Measurements from ENCODE around the gene PADI4. TPM values are rescaled to one million over a fixed set of nuclear protein-coding genes. Genes with fewer than 3 reads are reported as not detected.

The PADI4 gene
- total RNA-seq, 1 donor from 2014 or later = not detected

DNA sequence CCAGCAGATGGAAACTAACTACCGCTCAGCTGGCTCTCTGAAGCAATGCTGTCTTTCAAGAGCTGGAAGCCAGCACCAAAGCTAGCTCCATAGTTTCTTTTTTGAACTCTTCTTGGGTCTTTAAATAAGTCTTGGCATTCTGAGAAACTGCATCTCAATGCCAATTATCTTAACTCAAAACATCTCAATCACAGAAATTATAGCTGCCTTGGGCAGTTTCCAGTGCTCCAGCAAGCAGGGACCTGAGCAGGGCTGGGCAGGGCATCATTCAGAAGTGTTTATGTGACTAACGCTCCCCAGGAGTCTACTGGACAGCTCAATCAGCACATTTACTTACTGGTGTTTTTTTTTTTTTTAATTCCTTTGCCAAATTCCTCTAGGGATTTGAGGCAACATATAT, 18.3 kb upstream of the PADI4 start:
- TF ChIP-seq, protein P1, sequence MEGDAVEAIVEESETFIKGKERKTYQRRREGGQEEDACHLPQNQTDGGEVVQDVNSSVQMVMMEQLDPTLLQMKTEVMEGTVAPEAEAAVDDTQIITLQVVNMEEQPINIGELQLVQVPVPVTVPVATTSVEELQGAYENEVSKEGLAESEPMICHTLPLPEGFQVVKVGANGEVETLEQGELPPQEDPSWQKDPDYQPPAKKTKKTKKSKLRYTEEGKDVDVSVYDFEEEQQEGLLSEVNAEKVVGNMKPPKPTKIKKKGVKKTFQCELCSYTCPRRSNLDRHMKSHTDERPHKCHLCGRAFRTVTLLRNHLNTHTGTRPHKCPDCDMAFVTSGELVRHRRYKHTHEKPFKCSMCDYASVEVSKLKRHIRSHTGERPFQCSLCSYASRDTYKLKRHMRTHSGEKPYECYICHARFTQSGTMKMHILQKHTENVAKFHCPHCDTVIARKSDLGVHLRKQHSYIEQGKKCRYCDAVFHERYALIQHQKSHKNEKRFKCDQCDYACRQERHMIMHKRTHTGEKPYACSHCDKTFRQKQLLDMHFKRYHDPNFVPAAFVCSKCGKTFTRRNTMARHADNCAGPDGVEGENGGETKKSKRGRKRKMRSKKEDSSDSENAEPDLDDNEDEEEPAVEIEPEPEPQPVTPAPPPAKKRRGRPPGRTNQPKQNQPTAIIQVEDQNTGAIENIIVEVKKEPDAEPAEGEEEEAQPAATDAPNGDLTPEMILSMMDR (IDR thresholded peaks at IDR 0.05; ENCODE audit: insufficient read depth, low read length, poor library complexity, severe bottlenecking) = no peak
- Histone ChIP-seq H3K36me3 (ENCODE audit: control insufficient read depth, insufficient read depth, low read length) (no peaks in the 10 kb centered on the region), H3K27me3 (ENCODE audit: control insufficient read depth, insufficient read depth, low read length) (no peaks in the 10 kb centered on the region), H3K4me3 (ENCODE audit: low read depth, low read length) (no peak overlapping the region)
- no peak for DNase-seq (ENCODE audit: low read depth)

- TF ChIP-seq, protein P1 (IDR thresholded peaks at IDR 0.05; ENCODE audit: insufficient read depth, low read length, poor library complexity, severe bottlenecking) = no peak
- DNase-seq (ENCODE audit: low read depth) = no peak
- Histone ChIP-seq H3K27me3 (ENCODE audit: control insufficient read depth, insufficient read depth, low read length) (no peaks in the 10 kb centered on the region), H3K36me3 (ENCODE audit: control insufficient read depth, insufficient read depth, low read length) (no peaks in the 10 kb centered on the region), H3K4me3 (ENCODE audit: low read depth, low read length) (no peak overlapping the region)
Observed at GRCh38 chr1:17290553-17290952, 17.4 kb upstream of the PADI4 start.

GRCh38 chr1:17292299-17293160, 15.5 kb upstream of the PADI4 start:
- H3K36me3 ChIP-seq (ENCODE audit: control insufficient read depth, insufficient read depth, low read length) = no peaks in the 10 kb centered on the region
- no peak for DNase-seq (ENCODE audit: low read depth)

DNA sequence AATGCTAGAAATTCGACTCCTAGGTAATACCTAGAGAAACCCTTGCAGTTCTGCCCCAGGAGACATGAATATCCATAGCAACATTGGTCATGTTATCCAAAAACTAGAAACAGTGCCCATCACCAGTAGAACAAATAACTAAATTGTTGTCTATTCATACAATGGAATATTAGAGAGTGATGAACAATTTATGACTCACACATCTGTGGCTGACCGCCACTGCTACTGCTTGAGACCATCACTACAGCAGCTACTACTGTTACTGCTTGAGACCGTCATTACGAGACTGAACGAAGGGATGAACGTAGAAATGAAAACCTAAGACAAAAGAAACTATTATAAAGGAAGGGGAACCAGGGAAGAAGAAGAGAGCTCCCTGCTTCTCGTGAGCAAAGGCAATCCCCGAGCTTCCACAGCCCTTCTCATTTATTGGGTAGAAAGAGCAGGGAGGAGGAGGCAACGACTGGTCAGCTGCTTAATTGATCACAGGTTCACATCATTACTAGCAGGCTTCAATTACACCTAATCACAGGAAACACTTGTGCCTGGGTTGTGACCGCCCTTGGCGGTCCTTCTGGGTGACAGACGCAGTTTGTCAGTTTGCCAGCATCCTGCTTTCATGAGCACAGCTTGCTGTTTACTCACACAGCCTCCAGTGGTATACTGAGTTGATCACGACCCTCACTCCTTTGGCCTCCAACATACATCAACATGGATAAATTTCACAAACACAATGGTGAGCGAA, 14.1 kb upstream of the PADI4 start:
- TF ChIP-seq, protein P1 (IDR thresholded peaks at IDR 0.05; ENCODE audit: insufficient read depth, low read length, poor library complexity, severe bottlenecking) = no peak

More at GRCh38 chr1:17292299-17293160, 15.5 kb upstream of the PADI4 start:
- TF ChIP-seq, protein P1 (IDR thresholded peaks at IDR 0.05; ENCODE audit: insufficient read depth, low read length, poor library complexity, severe bottlenecking) = no peak
- H3K4me3 ChIP-seq (ENCODE audit: low read depth, low read length) = no peak overlapping the region
- H3K27me3 ChIP-seq (ENCODE audit: control insufficient read depth, insufficient read depth, low read length) = no peaks in the 10 kb centered on the region

GRCh38 chr1:17295292-17295691, 12.7 kb upstream of the PADI4 start:
- Histone ChIP-seq H3K36me3 (ENCODE audit: control insufficient read depth, insufficient read depth, low read length) (no peaks in the 10 kb centered on the region), H3K4me3 (ENCODE audit: low read depth, low read length) (no peak overlapping the region), H3K27me3 (ENCODE audit: control insufficient read depth, insufficient read depth, low read length) (no peaks in the 10 kb centered on the region)
- TF ChIP-seq, protein P1 (IDR thresholded peaks at IDR 0.05; ENCODE audit: insufficient read depth, low read length, poor library complexity, severe bottlenecking) = no peak
- no peak for DNase-seq (ENCODE audit: low read depth)

More for the DNA sequence above, 14.1 kb upstream of the PADI4 start:
- Histone ChIP-seq H3K27me3 (ENCODE audit: control insufficient read depth, insufficient read depth, low read length) (no peaks in the 10 kb centered on the region), H3K36me3 (ENCODE audit: control insufficient read depth, insufficient read depth, low read length) (no peaks in the 10 kb centered on the region), H3K4me3 (ENCODE audit: low read depth, low read length) (no peak overlapping the region)
- DNase-seq (ENCODE audit: low read depth) = no peak

Data from kidney epithelial cell (primary cell).